Fibroblast of skin of left biceps (primary cell): Measurements from ENCODE around the gene WDR54.
"Not testable (repeated sequence)": the region's sequence is repeated elsewhere in the genome, so short reads cannot be mapped to it uniquely, and the experiment has no call there.

Experiments
- DNase-seq, 2 experiments: peaks; one replicate each; pipeline ENCODE4 v3.0.0-alpha.2; 2013; ENCODE audit warnings: low read depth in 2 of 2

WDR54 gene

DNA sequence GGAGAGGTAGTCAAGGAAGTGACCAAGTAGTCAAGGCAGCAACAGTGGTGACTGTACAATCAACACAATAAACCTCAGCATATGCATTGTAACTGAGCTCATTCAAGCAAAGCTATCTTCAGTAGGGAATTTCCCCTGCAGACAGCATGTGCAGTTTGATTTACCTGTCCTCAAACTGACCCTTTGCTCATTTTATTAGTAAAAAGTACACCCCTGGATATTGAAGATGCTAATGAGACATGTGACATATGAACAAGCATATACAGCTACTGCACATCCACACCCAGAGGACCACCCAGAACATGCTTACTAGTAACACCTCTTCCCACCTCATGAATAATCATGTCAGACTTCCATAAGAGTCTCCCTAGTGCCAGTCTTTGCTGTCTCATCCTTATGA lies 15.5 kb upstream of the WDR54 start:
- no peak for DNase-seq

GRCh38 chr2:74407682-74408081 lies 13.8 kb upstream of the WDR54 start:
- no peak for DNase-seq

DNA sequence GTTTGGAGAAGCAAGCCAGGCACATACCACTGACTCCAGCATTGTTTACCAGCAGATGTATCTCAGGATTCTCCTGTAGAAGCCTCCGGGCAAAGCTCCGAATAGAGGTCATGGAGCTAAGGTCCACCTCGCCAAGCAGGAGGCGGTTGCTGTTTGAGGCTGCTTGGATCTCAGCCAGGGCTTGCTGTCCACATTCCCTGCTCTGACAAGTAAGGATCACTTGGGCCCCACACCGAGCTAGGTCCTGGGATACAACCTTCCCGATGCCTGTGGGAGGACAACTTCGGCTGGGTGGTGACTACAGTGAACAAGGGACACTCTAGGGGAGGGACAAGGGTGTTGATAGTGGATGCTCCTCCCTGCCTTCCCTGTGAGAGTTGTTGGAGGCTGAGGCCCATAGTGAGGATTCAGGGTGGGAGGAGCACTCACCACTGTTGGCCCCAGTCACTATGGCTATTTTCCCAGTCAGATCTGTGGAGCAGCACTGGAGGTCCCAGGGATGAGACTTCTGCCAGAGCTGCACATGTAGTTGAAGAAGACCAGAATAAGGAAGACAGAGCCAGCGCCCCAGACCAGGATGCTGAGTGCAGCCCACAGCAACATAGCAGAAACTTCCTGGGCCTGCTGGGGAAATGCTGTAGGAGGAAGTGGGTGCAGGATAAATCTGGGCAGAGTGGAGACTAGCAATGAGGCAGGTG lies 8.4 kb upstream of the WDR54 start:
- no peak for DNase-seq

- no peak for DNase-seq
Observed at GRCh38 chr2:74414441-74414840, 7.1 kb upstream of the WDR54 start.

DNA sequence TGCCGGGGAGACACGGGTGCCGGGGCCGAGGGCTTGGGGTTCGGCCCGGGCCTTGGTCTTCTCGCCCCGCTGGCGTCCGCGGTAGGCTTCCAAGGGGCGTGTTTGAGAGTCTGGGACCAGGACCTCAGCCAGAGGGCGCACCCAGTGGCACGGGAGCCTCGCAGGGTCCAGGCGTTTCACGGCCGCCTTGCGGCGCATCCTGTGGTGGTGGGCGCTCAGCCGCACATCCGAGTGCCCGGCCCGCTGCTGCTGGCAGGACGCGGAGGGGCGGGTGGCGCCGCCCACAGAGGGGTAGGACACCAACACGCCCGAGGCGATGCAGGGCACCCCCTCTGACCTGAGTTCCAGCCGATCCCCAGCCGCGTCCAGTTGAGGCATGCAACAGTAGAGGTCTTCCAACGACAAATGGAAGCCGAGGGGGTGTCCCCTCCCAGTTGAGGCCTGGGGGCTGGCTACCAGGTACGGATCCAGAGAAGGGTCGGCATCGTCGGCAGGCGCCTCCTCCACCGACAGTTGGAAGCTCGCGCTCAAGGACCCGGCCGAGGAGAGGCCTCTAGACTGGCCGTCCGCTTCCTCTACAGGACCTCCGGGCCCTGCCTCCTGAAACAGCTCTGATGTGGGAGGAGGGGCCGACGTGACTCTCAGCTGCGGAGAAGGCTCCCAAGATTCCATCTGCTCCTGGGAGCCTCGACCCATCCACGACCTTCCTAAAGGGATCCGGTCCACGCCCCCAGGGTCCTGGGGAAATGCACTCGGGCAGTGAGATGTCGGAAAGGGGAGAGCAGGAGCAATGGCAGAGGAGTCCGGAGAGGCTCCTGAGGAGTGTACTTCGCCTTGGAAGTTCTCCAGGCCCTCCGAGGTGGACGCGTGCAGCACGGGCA lies 6.4 kb upstream of the WDR54 start:
- DNase-seq = no peak

DNA sequence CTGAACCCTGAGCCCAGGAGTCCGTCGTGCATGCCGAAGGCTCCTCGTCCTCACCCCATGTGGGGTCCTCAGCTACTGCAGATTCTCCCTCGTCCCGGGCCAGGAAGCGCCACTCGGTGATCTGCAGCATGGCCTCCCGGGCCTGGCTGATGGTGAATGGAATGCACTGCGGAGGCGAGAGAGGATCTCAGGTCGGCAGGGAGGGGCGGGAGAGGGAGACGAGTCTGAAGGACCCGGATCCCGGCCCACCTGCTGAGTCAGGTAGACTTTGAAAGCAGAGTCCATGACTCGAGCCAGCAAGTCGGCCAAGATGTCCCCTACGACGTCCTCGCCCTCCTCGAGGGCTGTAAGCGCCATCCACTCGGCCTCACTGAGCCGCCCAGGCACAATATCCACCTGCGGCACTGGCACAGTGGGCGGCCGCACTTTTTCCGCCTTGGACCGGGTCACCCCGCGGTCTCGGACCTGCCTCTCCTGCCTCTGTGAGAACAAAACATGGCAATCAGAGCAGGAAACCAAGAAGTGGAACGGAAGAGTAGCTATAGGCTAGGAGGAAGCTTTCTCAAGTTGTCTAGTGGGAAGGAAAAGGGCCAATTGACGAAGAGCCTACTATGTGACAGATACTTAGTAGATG lies 5.7 kb upstream of the WDR54 start:
- no peak for DNase-seq

GRCh38 chr2:74416778-74417177 lies 4.8 kb upstream of the WDR54 start:
- no peak for DNase-seq

DNA sequence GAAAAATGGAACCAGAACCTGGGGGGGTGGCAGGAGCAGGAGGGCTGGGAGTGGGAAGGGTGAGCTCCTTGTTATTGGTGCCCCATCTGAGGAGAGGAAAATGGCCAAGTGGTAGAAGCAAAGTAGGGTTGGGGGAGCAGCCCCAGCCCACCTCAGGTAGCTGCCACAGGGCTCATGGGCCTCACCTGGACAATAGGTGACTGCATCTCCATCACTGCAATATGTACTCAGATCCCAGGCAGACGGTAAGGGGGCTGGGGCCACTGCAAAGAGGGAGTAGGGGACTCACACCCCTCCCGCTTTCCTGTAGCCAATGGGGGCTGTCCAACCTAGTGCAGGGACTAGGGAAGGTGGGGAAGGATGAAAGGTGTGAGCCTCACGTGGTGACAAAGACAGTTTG lies 4.3 kb upstream of the WDR54 start:
- DNase-seq = no peak

- DNase-seq = no peak
Observed at GRCh38 chr2:74417763-74418162, 3.8 kb upstream of the WDR54 start.

- DNase-seq = no peak
Observed at GRCh38 chr2:74418312-74418711, 3.2 kb upstream of the WDR54 start.

- no peak for DNase-seq
Observed at GRCh38 chr2:74419345-74419744, 2.2 kb upstream of the WDR54 start.

DNA sequence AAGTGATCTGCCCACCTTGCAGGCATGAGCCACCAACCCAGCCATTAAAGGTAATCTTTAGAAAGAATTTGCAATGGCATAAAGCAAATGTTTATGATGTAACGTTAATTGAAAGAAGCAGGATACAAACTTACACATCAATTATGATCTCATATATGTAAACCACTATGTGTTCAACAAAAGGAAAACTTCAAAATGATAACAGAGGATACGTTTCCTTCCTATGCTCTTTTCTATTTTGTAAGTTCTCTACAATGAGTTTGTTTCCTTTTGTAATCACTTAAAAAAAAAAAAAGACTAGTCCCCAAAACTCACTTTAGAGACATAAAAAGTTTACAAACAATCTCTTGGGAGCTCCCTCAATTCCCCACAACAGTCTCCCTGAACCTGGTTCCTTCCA lies 1.5 kb upstream of the WDR54 start:
- no peak for DNase-seq

- not testable (repeated sequence) for DNase-seq
Observed at GRCh38 chr2:74420443-74421103, 957 bp upstream of the WDR54 start.

- no peak for DNase-seq
Observed at GRCh38 chr2:74423231-74424095, 1.9 kb downstream of the WDR54 start.

DNA sequence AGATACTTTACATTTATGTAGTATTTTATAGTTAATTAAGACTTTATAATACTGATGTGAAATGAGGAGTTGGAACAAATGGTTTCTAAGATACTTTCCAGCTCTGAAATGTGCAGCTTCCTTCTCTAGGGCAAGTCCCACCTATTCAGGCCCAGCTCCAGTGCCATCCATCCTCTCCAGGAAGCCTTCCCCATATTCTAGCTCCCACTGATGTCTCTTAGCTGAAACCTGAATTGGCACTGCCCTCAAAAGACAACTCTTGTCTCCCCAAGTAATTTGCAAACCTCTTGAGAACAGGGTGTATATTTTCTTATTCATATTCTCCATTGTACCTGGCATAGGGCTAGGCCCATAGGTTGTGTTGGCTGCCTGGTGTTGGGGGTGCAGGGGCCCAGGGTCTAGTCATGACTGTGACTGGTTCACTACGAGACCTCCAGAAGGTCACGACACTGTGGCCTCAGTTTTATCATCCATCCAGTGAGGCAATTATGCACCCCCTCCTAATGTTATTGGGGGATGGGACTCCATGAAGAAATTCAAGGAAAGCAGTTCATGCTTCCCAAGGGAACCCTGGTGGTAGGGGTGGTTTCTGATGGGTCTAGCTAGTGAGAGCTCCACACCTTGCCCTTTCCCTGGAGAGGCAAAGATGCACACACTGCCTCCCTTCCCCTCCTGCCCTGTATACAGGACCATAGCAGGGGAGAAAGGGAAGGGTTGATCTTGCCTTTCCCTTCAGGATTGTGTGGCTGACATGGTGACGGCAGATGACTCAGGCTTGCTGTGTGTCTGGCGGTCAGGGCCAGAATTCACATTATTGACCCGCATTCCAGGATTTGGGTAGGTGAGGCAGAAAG lies 2.8 kb downstream of the WDR54 start:
- DNase-seq = no peak

GRCh38 chr2:74424995-74425406 lies 3.5 kb downstream of the WDR54 start:
- DNase-seq = no peak

- DNase-seq = no peak
Observed at GRCh38 chr2:74425523-74425922, 4.0 kb downstream of the WDR54 start.

DNA sequence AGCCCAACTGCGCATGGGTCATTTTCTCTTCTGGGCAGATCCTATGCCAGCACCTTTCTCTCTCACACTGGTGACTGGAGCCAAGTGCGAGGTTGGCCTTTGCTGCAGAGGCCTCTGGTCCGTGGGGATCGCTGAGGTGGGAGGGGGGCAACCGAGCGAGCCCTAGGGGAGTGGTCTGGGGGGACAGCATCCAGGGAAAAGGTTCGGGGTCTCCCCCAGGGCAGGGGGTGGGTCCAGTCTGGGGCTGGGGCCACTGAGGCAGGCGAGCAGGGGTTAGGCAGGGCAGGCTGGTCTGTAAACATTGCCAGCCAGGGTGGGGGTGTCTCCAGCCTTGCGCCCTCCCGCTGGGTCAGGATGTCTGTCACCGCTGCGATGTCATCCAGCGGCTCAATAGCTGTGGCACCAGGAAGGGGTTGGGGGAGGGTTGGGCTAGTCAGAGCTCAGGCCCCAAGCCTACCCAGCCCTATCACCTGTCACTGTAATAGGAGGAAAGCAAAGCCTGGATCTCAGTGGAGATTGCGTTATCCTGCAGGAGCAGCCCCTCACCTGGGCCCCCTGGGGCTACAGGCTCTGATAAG lies 4.7 kb downstream of the WDR54 start:
- DNase-seq = no peak

- no peak for DNase-seq
Observed at GRCh38 chr2:74427551-74427950, 6.0 kb downstream of the WDR54 start.

DNA sequence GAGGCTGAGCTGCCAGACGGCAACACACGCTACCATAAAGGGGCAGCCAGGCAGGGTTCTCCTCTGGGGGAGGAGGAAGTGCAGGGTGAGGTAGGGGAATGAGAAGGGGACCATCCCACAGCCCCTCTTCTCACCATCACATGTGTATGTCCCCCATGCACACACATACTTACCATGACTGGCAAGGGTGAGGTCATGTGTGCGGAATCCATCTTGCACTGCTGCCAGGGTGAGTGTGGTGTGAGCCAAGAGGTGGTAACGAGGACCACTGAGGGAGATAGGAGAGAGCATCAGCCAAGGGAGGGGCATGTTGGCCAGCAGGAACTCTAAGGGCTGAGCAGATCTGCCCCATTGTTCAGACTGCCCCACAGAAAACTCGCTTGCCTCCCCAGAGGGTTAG lies 7.1 kb downstream of the WDR54 start:
- no peak for DNase-seq
